Ectodermal cell (in vitro differentiated cells): ENCODE data around the gene JAZF1.

Experiments
- H3K27ac ChIP-seq: 2 replicates; pipeline ENCODE4 v1.7.0; 2013; ENCODE audit warnings: mild to moderate bottlenecking, low read depth, low read length; ENCODE audit not compliant: insufficient read depth, poor library complexity, severe bottlenecking
- H3K27me3 ChIP-seq: 2 replicates; pipeline ENCODE4 v1.7.0; 2013; ENCODE audit warnings: mild to moderate bottlenecking, low read length; ENCODE audit not compliant: insufficient read depth, control insufficient read depth, poor library complexity, severe bottlenecking
- H3K36me3 ChIP-seq: one replicate; pipeline ENCODE4 v1.7.0; 2013; ENCODE audit warnings: low read length; ENCODE audit not compliant: control insufficient read depth, insufficient read depth
- H3K4me1 ChIP-seq: one replicate; pipeline ENCODE4 v1.7.0; 2013; ENCODE audit warnings: low read length; ENCODE audit not compliant: control insufficient read depth, insufficient read depth
- H3K4me3 ChIP-seq: 2 replicates; pipeline ENCODE4 v1.7.0; 2013; ENCODE audit warnings: low read depth, low read length, control low read depth; ENCODE audit not compliant: insufficient read depth
- H3K9me3 ChIP-seq: 2 replicates; pipeline ENCODE4 v1.7.0; 2013; ENCODE audit warnings: mild to moderate bottlenecking, low read length, moderate library complexity; ENCODE audit not compliant: control insufficient read depth
- WGBS, 2 experiments: methylation state at CpG; one replicate each; pipeline ENCODE4 v1.1.7; 2013; ENCODE audit warnings: missing lambda C conversion rate in 2 of 2; 5-methylcytosine and 5-hydroxymethylcytosine counted together

Gene JAZF1

DNA sequence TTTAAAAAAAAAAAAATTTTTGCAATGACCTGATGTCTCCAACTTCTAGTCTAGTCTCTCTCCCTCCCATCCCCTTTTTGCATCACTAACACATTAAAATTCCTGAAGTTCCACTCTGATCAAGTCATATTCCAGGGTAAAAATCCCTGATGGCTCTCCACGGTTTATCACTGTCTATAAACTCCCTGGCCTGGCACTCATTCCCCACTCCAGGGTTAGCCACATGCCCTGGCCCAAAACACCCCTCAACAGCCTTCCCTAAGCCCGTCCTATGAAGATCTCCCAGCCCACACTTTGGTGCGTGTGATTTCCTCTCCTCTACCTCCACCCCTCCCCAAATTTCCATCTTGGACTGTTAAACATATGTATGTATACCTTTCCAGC is 125.4 kb downstream of the JAZF1 start:
- no peaks in the 10 kb centered on the region for H3K27me3 ChIP-seq
- no peaks in the 10 kb centered on the region for H3K9me3 ChIP-seq
- 84 to 87% methylated on average over 3 of the region's 3 CpGs for WGBS, 2 experiments
- H3K4me1 ChIP-seq, result no peaks in the 10 kb centered on the region
- H3K36me3 ChIP-seq, result no peaks in the 10 kb centered on the region
- no peak overlapping the region for H3K4me3 ChIP-seq
- no peak overlapping the region for H3K27ac ChIP-seq

DNA sequence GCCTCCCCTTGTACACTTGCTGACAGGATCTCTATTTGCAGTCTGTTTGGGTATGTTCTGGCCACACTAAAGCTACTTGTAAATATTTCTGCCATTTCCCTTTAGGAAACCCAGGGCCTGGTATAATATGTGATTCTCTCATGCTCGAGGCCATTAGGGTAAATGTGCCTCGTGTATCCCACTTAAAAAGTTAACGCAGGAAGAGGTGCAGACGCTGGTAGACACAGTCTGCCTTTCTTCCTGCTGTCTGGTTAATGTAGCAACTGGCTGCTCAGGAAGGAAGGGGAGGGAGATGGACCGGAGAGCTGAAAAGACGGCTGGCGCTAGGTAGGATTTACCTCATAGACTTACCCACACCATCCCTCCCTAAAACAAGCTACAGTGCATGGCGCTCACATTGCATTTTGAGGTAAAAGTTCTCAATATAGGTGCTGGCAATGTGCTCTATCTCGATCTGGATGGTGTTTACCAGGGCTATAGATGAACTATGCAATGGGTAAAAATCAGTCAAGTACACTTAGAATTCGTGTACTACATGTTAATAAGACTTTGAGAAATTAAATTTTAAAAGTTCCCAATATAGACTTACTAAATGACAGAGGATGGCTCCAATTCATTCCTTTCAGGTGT is 125.9 kb downstream of the JAZF1 start:
- Histone ChIP-seq H3K9me3 (no peaks in the 10 kb centered on the region), H3K27ac (no peak overlapping the region)

GRCh38 chr7:28052933-28053332 is 127.7 kb downstream of the JAZF1 start:
- no peaks in the 10 kb centered on the region for H3K36me3 ChIP-seq
- H3K27me3 ChIP-seq, result no peaks in the 10 kb centered on the region
- H3K4me1 ChIP-seq, result no peaks in the 10 kb centered on the region
- H3K9me3 ChIP-seq, result no peaks in the 10 kb centered on the region
- no peak overlapping the region for H3K27ac ChIP-seq
- 96 to 100% methylated on average over 3 of the region's 3 CpGs for WGBS, 2 experiments
- H3K4me3 ChIP-seq, result no peak overlapping the region

More for the DNA sequence above, 125.9 kb downstream of the JAZF1 start:
- Histone ChIP-seq H3K4me3 (no peak overlapping the region), H3K27me3 (no peaks in the 10 kb centered on the region), H3K4me1 (no peaks in the 10 kb centered on the region), H3K36me3 (no peaks in the 10 kb centered on the region)
- WGBS, 2 experiments, result 87 to 89% methylated on average over 6 to 7 of the region's 10 CpGs

DNA sequence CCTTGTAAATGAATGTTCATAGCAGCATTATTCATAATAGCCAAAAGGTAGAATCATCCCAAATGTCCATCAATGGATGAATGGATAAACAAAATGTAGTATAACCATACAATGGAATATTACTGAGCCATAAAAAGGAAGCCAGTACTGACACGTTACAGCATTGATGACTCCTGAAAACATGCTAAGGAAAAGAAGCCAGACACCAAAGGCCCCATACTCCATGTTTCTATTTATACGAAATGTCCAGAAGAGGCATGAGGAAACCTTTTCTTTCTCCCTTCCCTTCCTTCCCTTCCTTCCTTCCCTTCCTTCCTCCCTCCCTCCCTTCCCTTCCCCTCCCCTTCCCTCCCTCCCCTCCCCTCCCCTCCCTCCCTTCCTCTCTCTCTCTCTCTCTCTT is 131.9 kb downstream of the JAZF1 start:
- no peaks in the 10 kb centered on the region for H3K27me3 ChIP-seq
- WGBS, 2 experiments, result 89 to 91% methylated on average over 2 of the region's 2 CpGs
- no peak overlapping the region for H3K27ac ChIP-seq
- no peaks in the 10 kb centered on the region for H3K36me3 ChIP-seq
- H3K9me3 ChIP-seq, result no peaks in the 10 kb centered on the region
- no peak overlapping the region for H3K4me3 ChIP-seq
- H3K4me1 ChIP-seq, result no peaks in the 10 kb centered on the region

GRCh38 chr7:28046035-28046434 is 134.6 kb downstream of the JAZF1 start:
- Histone ChIP-seq H3K27me3 (no peaks in the 10 kb centered on the region), H3K9me3 (no peaks in the 10 kb centered on the region), H3K36me3 (no peaks in the 10 kb centered on the region), H3K27ac (no peak overlapping the region), H3K4me1 (no peaks in the 10 kb centered on the region), H3K4me3 (no peak overlapping the region)
- 88 to 90% methylated on average over 2 of the region's 2 CpGs for WGBS, 2 experiments

DNA sequence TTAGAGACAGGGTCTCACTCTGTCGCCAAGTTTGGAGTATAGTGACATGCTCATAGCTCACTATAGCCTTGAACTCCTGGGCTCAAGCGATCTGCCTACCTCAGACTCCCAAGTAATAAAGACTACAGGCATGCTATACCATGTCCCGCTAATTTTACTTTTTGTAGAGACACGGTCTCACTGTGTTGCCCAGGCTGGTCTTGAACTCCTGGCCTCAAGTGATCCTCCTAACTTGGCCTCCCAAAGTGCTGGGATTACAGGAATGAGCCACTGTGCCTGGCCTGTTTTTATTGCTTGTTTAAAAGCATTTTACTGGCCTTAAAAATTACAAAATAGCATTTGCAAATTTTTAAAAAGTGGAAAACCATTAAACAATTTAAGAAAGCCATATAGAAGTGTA is 135.0 kb downstream of the JAZF1 start:
- Histone ChIP-seq H3K4me1 (no peaks in the 10 kb centered on the region), H3K36me3 (no peaks in the 10 kb centered on the region), H3K4me3 (no peak overlapping the region), H3K27me3 (no peaks in the 10 kb centered on the region), H3K27ac (no peak overlapping the region), H3K9me3 (no peaks in the 10 kb centered on the region)
- 86 to 89% methylated on average over 4 of the region's 4 CpGs for WGBS, 2 experiments

GRCh38 chr7:28044825-28045224 is 135.8 kb downstream of the JAZF1 start:
- Histone ChIP-seq H3K27ac (no peak overlapping the region), H3K9me3 (no peaks in the 10 kb centered on the region), H3K27me3 (no peaks in the 10 kb centered on the region), H3K36me3 (no peaks in the 10 kb centered on the region), H3K4me3 (no peak overlapping the region), H3K4me1 (no peaks in the 10 kb centered on the region)

DNA sequence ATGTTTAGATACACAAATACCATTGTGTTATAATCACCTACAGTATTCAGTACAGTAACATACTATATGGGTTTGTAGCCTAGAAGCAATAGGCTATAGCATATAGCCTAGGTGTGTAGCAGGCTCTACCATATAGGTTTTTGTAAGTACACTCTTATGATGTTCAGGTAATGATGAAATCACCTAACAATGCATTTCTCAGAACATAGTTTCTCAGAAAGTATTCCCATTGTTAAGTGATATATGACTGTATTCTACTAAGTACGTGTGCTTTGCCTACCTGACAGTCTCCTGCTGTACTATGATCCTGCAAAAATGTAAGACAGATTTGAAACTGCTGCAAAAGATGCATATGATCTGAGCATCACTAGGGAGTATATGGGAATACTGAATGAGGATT is 137.9 kb downstream of the JAZF1 start:
- 93 to 95% methylated on average over 1 of the region's 1 CpG for WGBS, 2 experiments
- H3K36me3 ChIP-seq, result no peaks in the 10 kb centered on the region
- no peak overlapping the region for H3K4me3 ChIP-seq
- H3K4me1 ChIP-seq, result no peaks in the 10 kb centered on the region
- no peaks in the 10 kb centered on the region for H3K9me3 ChIP-seq
- no peaks in the 10 kb centered on the region for H3K27me3 ChIP-seq
- no peak overlapping the region for H3K27ac ChIP-seq

GRCh38 chr7:28041508-28042314 is 138.9 kb downstream of the JAZF1 start:
- no peak overlapping the region for H3K4me3 ChIP-seq
- H3K36me3 ChIP-seq, result no peaks in the 10 kb centered on the region
- H3K27ac ChIP-seq, result no peak overlapping the region
- no peaks in the 10 kb centered on the region for H3K27me3 ChIP-seq
- no peaks in the 10 kb centered on the region for H3K4me1 ChIP-seq
- H3K9me3 ChIP-seq, result no peaks in the 10 kb centered on the region
- WGBS, 2 experiments, result 94 to 97% methylated on average over 5 of the region's 5 CpGs

GRCh38 chr7:28038175-28038797 is 142.3 kb downstream of the JAZF1 start:
- WGBS, 2 experiments, result no CpG with 5 or more reads among the region's 1 CpG

More at GRCh38 chr7:28038175-28038797, 142.3 kb downstream of the JAZF1 start:
- Histone ChIP-seq H3K4me3 (no peak overlapping the region), H3K27ac (no peak overlapping the region), H3K27me3 (no peaks in the 10 kb centered on the region), H3K9me3 (no peaks in the 10 kb centered on the region), H3K36me3 (no peaks in the 10 kb centered on the region), H3K4me1 (no peaks in the 10 kb centered on the region)
